Central memory CD4-positive, alpha-beta T cell (primary cell): ENCODE data around the gene COPS7A.

Source experiments
- DNase-seq: peaks from one replicate; pipeline ENCODE4 v3.0.0; 2022
- total RNA-seq, 3 experiments: gene quantifications; one replicate each; lab custom pipeline; 2026; lab: John Stamatoyannopoulos, UW

Gene COPS7A, protein sequence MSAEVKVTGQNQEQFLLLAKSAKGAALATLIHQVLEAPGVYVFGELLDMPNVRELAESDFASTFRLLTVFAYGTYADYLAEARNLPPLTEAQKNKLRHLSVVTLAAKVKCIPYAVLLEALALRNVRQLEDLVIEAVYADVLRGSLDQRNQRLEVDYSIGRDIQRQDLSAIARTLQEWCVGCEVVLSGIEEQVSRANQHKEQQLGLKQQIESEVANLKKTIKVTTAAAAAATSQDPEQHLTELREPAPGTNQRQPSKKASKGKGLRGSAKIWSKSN
- total RNA-seq = 17.9 to 36.1 (median 30.6) reads per million in 3 experiments

DNA sequence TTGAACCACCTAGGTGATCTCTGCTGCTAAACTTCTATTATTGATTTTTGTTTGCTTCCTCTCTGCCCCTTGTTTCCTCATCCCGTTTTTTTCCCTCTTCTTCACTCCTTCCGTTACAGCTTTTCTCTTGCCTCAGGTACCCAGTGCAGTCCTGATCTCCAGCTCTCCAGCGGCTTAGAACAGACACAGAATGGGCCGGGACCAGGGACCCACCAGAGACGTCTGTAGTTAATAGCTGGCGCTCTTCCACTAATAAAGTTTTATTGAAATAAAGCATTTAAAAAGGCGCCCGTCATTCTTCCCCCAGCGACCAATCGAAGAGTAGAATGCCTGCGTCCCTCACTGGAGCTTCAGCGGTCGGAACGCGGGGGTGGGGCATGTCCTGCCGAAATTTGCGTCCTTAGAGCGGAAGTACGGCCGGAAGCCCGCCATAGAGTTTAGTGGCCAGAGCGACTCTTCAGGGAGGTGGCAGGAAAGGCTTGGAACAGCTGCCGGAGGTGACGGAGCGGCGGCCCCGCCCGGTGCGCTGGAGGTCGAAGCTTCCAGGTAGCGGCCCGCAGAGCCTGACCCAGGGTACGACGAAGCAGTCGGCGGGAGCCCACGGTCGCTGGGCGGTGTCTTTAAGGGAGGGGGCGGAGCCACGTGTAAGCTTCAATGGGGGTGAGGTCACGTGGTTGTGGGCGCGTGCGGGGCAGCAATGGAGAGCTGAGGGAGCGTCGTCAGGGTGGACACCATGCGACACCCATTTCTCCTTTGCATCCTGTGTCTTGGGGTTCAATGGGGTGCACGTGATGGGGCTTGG is at the start of gene COPS7A:
COPS7A (plus strand) TSS at position 440 of the 802 bp plus-strand sequence. CDS start 611 bp downstream, outside the sequence.
- DNase-seq = peak; percentile 95

DNA sequence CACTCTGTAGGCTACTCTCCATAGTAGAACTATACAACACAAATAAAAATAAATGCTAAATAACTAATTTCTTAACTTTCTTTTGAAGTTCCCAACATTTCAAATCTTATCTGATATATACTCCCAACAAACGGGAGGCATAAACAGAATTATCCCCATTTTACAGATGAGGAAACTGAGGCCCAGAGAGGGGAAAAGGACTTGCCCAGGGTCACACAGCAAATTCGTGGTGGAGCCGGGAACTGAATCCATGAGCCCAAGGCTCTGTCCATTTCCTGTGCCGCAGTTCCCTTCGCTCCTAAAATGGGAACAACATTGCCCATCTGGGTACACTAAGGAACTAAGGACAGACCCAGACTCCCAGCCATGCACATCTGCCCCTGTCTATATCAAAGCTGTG is 46.9 kb upstream of the COPS7A start:
- DNase-seq = no peak

DNA sequence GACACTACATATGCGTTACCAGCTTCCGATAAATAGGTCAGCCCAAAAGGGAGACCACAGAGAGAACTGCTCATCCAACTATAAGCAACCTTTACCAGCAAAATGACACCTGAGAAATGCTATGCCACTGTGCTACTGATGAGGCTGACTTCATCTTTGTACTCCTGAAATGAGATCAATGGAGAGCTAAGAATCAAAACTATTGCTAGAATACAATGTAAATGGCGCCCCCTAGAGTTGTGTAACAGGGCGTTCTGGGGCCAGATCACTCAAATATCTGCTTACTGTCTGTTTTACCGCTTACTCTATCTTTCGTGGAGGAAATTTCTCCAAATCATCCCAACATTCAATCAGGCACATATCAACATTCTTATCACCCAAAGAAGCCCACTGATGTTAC is 39.2 kb upstream of the COPS7A start:
- peak; percentile 42 for DNase-seq

DNA sequence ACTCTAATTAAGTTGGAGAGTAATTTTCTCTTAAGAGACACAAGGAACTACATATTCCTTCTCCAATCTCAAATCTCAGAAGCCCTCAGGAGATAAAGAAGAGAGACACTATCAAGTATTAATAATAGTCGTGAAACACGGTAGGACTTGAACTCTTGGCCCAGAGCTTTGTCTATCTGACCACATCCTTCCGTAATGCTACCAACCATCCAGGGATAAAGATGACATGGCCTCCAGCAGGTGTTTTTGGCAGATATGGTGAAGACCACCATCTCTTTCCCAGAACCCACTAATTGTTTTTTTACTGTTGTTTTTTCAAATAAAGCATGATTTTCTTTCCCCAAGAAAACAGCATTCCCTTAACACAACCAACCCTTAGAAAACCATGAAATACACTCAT is 38.0 kb upstream of the COPS7A start:
- no peak for DNase-seq

DNA sequence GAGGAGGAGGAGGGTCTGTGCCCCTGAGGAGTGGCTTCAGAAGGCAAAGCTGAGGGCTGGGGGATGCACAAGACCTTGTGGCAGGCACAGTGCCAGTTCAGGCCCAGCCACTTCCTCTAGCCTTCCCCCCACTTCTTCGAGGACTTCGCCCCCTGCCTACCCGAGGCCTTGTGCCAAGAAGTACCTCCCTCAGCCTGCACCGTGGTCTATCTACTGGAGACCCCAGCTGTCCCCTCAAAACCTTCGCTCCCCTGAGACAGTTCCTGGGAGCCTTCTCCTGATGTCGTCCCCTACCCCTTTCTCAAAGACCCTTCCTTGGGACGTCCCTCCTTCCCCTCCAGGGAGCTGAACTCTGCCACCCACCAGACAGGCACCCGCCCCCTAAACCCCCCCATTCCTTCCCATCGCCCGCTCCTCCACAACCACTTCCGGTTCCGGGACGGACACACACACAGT is 35.3 kb upstream of the COPS7A start:
- peak; percentile 49 for DNase-seq

DNA sequence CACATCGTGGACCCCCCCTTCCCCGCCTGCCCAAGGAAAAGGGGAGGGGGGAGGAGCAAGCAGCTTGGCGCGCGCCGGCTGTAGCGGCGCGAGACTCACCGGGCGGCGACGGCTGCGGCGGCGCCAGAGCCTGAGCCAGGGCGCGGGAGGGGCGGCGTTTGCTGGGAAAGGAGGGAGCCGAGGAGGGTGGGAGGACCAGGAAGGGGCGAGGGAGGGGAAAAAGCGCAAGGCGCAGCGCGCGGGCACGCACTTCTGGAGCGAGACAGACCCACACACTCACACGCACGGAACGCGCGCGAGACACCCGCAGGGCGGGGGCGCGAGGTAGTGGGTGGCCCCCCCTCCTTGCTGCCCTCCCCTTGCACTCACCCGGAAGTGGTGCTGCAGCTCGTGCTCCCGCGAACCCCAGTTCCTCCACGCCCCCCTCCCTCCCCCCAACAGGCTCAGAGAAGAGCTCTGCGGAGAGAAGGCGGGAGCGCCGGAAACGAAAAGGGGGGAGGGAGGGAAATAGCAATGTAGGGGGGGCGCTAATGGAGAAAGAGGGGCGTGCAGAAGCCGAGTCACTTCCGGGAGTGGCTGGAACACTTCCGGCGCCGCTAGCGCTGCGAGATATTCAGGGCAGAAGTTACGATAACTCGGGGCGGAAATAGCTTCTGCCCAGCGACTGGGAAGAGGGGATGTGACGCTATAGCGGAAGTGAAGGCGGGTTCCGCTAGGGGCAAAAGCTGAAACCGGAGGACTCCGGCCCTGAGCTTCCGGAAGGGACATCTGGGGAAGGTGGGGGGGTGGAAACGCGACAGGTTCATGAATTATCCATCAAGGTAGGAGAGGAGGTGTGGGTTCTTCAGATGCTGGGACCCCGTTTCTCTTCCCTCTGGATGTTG is 34.6 kb upstream of the COPS7A start, which contains the start of gene ZNF384:
ZNF384 (minus strand) TSS at position 377 of the 884 bp plus-strand sequence. CDS start 9,855 bp downstream, outside the sequence.
- peak; percentile 97 for DNase-seq

DNA sequence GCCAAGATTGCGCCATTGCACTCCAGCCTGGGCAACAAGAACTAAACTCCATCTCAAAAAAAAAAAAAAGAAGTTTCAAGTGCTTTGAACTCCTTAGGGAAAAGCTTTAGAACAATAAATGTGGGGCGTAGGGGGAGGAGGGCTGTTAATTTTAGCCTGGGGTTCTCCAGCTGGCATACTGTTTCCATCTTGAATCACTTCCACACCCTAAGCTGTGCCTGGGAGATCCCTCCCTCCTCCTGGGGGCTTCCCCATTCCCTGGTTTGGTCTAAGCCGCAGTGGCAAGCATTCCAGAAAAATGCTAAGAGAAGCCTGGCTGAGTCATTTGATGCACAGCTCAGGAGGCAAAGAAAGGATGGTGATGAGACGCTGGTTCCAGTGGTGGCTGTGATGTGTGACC is 32.4 kb upstream of the COPS7A start:
- DNase-seq = no peak

DNA sequence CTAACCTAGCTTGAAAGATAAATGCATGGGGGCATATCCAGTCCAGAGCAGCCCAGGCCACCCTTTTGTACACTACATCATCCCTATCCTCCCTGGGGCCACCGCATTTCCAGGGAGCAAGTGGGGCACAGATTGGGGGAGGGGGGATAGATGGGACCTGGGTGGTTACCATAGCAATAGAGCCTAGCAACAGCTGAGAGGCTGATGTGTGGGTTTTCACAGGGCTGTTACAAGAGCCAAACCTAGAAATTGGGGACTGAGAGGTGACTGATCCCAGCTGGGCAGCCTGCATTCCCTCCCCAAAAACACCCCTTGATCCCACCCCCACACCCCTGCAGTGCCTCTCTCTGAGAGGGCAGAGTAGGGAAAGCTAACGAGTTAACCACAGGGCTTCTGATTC is 31.0 kb upstream of the COPS7A start:
- no peak for DNase-seq

DNA sequence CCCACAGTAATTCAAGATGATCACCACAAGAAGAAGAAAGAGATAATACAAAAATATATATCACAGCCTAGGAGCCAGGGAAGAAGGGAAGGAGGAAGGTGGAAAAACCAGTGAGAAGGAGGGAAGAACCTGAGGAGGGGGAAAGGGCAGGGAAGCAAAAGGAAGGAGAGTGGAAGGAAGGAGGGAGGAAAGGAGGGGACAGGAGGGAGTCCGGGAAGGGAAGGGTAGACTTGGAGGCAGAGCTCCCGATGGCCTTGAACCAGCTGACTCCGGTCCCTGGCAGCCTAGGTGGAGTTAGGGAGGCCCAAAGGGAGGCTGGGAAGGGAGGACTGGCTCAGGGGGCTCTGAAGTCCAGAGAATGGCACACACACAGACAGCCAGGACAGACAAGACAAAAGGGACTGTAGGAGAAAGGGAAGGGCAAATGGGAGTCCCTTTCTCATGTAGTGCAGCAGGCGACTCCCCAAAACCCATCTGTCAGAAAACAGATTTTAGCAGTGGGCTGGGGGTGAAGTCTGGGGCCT is 30.0 kb upstream of the COPS7A start:
- DNase-seq = no peak

DNA sequence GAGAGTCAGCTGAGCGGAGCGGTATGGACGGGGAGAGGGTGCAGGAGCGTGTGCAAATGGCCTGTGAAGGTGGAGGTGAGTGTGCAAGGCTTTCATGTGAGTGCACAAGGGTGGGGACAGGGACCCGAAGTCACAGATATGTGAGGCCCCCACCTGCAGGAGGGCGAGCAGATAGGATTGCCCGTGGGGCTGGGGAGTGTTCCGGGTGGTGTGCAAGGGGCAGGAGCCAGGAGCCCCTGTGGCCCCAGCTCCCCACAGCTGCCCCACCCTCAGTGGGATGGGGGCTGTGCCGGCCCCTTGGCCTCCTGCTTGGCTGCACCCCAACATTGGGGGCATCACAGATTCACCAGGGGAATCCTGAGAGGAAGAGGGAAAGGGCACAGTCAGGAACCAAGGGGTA is 29.1 kb upstream of the COPS7A start:
- DNase-seq = no peak

DNA sequence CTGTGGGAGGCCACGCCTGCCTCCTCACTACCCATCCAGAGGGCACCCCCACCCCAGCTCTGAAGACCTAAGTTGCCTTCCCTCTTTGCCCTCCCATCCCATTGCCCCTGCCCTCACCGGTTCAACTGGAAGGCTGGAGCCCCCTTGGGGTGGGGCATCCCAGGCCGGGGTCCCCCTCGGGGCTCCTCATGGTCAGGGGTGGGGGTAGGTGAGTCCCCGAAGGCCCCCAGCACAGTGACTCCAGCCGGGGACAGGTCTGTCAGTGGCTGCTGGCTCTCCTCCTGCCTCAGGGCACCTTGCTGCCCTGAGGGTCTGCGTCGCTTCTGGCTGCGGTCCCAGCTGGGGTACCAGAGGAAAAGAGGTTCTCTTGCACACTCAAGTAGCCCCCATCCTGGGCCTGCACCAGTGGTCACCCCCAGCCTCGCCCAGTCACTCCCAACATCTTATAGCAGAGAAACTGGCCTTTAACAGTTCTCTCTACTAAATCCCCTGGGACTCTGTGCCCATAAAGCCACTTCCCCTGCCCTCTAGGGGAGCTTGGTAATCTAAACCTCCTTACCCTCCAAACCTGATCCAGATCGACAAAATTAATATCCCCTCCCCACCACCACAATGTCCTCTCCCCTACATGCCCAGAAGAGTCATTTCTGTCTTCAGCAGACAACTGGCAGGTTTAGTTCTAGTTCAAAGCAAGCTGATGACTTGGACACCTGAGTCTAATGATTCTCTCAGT is 28.4 kb upstream of the COPS7A start:
- no peak for DNase-seq

DNA sequence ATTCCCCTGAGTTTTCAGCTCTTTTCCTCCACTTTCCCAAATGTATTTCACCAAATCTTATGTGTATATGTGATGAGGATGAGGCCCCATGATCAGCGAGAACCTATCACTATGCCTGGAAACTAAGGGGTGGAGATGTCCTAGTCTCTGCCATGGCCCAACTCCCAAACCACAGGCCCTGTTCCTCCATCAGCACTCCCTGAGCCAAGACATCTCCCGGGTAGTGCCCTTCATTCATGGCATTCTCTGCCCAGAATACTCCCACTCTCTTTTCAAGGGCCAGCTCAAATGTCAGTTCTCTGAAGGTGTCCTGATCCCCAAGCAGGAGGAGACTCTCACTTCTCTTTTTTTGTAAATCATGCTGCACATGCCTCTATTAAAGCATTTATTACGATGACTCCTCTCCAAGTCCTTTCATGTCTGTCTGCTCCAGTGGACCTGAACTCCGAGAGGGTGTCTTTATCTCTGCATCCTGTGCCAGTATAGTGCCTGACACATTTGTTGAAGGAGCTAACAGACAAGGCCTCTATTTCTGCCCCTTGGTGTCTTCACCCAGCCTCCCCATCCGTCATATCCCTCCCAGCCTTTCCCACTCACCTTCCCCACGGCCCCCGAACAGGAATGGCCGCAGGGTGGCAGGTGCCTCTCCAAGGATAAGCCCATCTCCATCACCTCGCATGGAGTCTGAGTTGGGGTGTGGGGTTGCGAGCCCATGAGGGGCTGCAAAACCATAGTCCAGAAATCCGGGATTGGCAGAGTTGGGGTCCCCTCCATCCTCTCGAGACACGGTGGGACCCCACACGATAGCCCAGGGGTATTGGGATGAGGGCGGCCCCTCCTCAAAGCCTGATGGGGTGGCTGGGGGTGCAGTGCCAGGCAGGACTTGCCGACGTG is 26.9 kb upstream of the COPS7A start:
- no peak for DNase-seq

DNA sequence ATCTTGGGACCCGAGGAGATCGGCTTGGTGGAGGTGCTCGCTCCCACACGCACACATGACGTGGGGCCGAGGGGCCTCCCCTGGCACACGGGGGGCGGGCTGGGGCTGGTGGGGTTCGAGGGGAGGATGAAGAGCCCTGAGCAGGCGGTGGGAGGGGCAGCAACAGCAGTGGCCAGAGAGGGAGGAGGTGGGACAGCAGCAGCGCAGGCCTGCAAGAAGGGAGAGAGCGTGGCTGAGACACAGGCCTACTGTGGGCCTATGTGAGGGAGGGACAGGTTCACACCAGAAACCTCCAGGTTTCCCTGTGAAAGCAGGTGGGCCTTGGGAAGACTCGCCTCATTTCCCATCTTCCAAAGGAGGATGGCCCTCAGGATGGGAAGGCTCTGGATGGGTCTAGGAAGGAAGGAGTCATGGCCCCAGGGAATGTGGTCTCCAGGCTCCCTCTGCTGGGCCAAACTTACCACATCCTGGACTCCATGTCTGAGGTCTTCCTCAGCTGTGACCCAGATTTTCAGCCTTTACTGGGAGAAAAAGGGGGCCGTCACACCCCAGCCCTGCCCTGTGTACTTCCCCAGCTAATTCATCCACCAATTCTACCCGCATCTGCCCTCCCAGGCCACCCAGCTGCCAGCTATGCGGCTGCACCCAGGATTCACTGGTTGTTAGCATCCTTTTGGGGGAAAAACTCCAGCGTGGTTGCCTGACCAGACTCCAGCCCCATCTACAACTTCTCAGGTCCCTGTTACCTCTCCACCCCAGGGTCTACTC is 26.1 kb upstream of the COPS7A start:
- no peak for DNase-seq

DNA sequence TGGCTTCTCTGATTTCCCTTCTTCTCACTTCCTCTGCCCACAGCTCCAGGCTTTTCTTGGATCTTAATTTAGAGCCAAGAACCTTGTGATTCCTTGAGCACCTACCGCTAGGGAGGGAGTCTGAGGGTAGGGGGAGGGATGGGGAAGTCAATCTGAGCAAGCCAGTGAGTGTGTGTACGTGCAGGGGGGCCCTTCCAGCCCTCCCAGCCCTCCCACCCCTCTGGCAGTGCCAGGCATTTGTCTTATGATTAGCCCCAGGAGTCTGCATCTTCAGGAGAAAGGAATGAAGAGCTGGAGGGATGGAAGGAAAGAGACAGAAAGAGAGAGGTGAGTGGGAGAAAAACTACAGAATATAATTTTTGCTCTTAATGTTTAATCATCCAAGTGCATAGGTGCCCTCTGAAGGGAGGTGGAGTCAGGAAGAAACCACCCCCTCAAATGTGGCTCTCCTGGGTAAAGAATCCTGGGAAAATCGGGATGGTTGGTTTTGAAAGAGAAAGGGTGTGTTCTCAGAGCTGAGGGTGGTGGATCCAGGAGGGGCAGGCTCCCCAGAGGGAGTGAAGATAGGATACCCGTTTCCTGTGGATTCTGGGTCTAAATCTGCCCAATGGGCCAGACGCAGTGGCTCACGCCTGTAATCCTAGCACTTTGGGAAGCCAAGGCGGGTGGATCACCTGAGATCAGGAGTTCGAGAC is 25.3 kb upstream of the COPS7A start:
- DNase-seq = no peak

DNA sequence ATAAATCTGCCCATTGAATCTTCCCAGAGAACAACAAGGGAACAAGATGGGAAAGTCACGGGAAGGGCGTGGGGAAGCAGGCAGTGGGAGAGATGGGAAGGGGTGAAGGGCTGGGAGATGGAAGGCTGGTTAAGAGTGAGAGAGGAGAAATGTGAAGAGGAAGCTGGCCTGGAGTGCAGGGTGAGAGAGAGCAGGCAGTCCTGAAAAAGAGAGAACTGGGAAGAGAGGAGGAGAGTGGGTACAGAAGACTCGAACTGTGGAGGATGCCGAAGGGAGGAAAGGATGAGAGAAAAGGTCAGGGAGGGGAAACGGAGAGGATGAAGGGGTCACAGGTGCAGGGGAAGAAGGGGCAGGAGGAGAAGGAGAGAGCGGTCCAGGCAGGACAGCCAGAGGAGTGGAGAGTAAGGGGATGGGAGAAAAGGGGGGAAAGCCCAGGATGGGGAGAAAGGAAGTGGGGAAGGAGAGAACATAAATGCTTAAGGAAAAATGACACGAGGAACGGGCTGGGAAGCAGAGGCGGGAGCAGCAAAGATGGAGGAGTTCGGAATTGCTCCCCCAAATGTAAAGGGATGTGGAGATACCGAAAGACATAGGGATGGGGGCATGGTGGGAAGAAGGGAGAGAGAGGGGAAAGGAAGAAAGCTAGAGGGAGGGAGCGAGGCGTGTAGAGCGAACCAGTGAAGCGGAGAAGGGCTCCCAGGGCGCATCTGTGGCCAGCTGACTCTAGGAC is 24.4 kb upstream of the COPS7A start:
- DNase-seq = no peak

DNA sequence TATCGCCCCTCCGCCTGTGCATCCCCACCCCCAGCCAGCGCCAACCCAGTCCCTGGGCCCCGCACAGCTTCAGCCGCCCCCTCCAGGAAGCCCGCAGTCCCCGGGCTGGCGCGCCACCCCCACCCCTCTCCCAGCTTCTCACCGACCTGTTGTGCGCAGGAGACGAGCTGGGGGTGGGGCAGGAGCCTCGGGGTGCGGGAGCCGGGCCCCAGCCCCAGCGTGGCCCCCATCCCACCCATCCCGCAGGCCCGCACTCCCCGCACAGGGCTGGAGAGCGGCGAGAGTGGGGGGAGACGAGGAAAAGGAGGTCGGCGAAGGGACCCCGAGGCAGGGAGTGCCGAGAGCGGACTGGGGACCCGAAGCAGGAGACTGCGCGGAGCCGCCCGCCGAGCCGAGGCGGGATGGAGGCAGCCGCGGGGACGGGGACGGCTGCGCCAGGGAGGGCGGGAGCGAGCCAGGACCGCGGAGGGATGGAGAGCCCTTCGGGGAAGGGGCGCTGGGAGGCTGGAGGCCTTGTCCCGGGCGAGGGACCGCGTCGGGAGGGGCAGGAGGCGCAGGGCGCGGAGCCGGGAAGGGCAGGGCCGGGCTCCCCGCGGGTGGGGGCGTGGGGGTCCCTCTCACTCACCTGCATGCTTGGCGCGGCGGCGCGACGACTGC is 23.7 kb upstream of the COPS7A start:
- DNase-seq = no peak

DNA sequence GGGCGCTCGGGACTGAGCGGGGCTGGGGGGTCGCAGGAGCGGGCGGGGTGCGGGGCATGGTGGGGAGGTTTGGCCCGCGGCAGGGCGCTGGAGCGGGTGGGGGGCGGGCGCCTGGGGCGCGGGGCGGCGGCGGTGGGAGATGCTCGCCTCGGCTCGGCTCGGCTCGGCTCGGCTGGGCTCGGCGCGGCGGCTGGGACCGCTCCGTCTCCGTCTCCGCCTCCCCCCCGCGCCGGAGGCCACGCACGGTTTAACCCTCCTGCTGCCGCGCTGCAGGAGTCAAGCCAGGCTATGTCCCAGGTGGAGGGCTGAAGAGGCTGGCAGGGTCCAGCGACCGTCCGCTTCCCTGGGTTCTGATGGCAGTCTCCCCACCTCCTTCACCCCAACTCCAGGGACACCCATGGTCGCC is 23.2 kb upstream of the COPS7A start, which contains the start of gene PIANP:
PIANP (minus strand) TSS at position 170 of the 406 bp plus-strand sequence. CDS start 2,754 bp downstream, outside the sequence.
- peak; percentile 55 for DNase-seq
